ENCODE data around the gene WBP4. TPM values are rescaled to one million over a fixed set of nuclear protein-coding genes. Genes with fewer than 3 reads are reported as not detected.

Gene WBP4
- total RNA-seq, 1 experiment from 2014 or later: 14.5 TPM

DNA sequence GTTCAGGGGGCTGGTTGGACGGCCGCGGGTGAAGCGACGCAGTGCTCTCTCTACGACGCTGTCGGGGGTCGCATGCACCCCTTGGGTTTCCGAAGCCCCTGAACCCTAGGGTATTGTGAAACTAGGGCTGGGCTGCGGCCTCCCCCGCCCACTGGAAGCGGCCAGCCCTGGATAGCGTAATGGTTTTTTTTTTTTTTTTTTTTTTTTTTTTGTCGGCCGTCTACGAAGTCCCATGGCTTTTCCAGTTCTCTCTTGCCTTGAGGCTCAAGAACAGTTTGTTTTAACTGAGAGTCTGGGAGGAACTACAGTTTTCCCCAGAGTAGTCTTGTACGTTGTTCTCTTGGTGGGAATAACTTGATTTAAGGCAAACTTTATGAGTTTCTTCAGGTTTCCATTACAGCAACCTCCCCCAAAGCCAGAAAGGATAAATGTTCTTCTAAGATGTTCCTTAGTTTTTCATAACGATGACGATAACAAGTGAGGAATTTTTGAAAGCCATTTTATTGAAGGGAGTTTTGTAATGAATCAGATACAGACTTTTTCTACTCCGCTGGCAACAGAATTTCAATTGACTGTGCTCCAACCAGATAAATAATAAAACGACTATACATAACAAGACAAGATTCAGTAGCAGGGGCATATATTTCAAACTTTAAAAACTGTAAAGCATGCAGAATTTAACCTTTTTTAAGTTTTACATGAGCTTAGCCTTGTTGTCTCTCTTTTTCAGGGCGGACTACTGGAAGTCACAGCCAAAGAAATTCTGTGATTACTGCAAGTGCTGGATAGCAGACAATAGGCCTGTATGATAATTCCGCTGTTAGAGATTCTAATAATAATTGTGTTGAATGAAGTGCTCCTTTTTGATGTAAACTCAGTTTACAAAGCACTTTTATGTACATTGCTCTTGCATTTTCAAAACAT, 867 bp downstream of the WBP4 start:
- DNase-seq (ENCODE audit: low read depth, low spot score) (peak; percentile 48), ATAC-seq (peak; percentile 28)
- CTCF ChIA-PET: no interaction called here
- no peaks in the 10 kb centered on the region for H4K20me1 ChIP-seq (ENCODE audit: insufficient read depth)
- no peaks in the 10 kb centered on the region for H3K27me3 ChIP-seq (ENCODE audit: insufficient read depth, low read length)
- H3K36me3 ChIP-seq (ENCODE audit: control insufficient read depth in 1 of 2, insufficient read depth in 2 of 2, low read length in 2 of 2): peaks cover 10 to 16% of the 10 kb centered on the region in 2 experiments; a peak in 3 of 4 replicates
- H3K4me3 ChIP-seq (replicated peaks in 1 of 2; ENCODE audit: low read depth in 1 of 2, low read length in 2 of 2): peak overlapping the region; percentile 69 to 70
- H3K9me2 ChIP-seq (ENCODE audit: insufficient read depth): no peaks in the 10 kb centered on the region
- TSS peak; percentile 53 for BruUV-seq (replicated peaks)
- no peaks in the 10 kb centered on the region for H3K9me3 ChIP-seq (ENCODE audit: control insufficient read depth in 1 of 2, insufficient read depth in 1 of 2, low read depth in 1 of 2, low read length in 2 of 2)
- peak overlapping the region; percentile 74 for H3K9ac ChIP-seq (ENCODE audit: low read length)
- H3K79me2 ChIP-seq (ENCODE audit: insufficient read depth, low read length): peaks cover 61% of the 10 kb centered on the region
- peak overlapping the region; percentile 94 for H3K27ac ChIP-seq (ENCODE audit: low read depth, low read length)
- RAD21 ChIA-PET (ENCODE audit: low non-redundant PET in 1 of 2, low total read pairs in 2 of 2, uncharacterized antibody in 2 of 2, unreplicated experiment in 2 of 2): no interaction called here
- H3K4me2 ChIP-seq (ENCODE audit: low read length): peak overlapping the region; percentile 88
- peaks cover 54 to 67% of the 10 kb centered on the region in 2 experiments for H3K4me1 ChIP-seq (ENCODE audit: control insufficient read depth in 1 of 2, insufficient read depth in 2 of 2, low read length in 2 of 2)
- POLR2A ChIA-PET: no interaction called here
- peak; percentile 6; the same call in 1 of the 2 replicates for TF ChIP-seq ZFX (IDR thresholded peaks at IDR 0.05)
- no peak for TF ChIP-seq FOSL1 (IDR thresholded peaks at IDR 0.05; ENCODE audit: low read depth)
- intact Hi-C loops (cut with micrococcal nuclease): loop anchor here (1.0 to 5.0 kb wide), 4 partner anchors 68 to 1045 kb away; partner anchors contain the start of gene KBTBD6
- H2AFZ ChIP-seq (ENCODE audit: low read depth, low read length, poor library complexity, severe bottlenecking): no peak overlapping the region

DNA sequence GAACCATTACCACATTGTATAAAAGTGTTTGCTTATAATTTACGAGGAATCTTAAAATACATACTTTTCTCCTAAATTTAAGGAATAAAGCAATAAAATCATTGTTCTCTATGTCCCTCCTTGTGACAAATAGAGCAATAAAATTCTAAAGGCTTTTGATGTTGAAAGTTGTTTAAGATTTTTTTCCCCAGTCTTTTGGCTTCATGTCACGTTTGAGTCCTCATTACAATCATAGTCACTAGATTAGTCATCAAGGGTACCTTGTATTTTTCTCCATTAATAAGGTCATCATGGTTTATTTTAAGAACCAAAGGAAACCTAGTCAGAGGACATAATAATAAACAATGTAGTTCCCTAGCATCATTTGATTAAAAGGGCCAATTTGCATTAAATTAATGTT, 3.2 kb downstream of the WBP4 start:
- Histone ChIP-seq H3K4me2 (ENCODE audit: low read length) (peak overlapping the region; percentile 88), H3K9ac (ENCODE audit: low read length) (peak overlapping the region; percentile 38), H3K79me2 (ENCODE audit: insufficient read depth, low read length) (peaks cover 39% of the 10 kb centered on the region), H3K9me2 (ENCODE audit: insufficient read depth) (no peaks in the 10 kb centered on the region), H3K4me1 (ENCODE audit: control insufficient read depth in 1 of 2, insufficient read depth in 2 of 2, low read length in 2 of 2) (peaks cover 43 to 47% of the 10 kb centered on the region in 2 experiments), H4K20me1 (ENCODE audit: insufficient read depth) (no peaks in the 10 kb centered on the region), H3K27me3 (ENCODE audit: insufficient read depth, low read length) (no peaks in the 10 kb centered on the region), H2AFZ (ENCODE audit: low read depth, low read length, poor library complexity, severe bottlenecking) (no peak overlapping the region), H3K4me3 (replicated peaks in 1 of 2; ENCODE audit: low read depth in 1 of 2, low read length in 2 of 2) (peak overlapping the region in 1 of 2 experiments; percentile 28; a peak in 1 of 4 replicates), H3K27ac (ENCODE audit: low read depth, low read length) (peak overlapping the region; percentile 94; the same call in 1 of the 2 replicates), H3K36me3 (ENCODE audit: control insufficient read depth in 1 of 2, insufficient read depth in 2 of 2, low read length in 2 of 2) (peaks cover 23 to 31% of the 10 kb centered on the region in 2 experiments), H3K9me3 (ENCODE audit: control insufficient read depth in 1 of 2, insufficient read depth in 1 of 2, low read depth in 1 of 2, low read length in 2 of 2) (no peaks in the 10 kb centered on the region)
- ChIA-PET POLR2A (no interaction called here), RAD21 (ENCODE audit: low non-redundant PET in 1 of 2, low total read pairs in 2 of 2, uncharacterized antibody in 2 of 2, unreplicated experiment in 2 of 2) (no interaction called here), CTCF (interaction anchor here (1.5 kb wide), 1 partner anchor 9 kb away, joined by 3 read pairs; no protein-coding TSS in a partner anchor)
- DNase-seq (ENCODE audit: low read depth, low spot score) (no peak), ATAC-seq (no peak)
- intact Hi-C loops (cut with micrococcal nuclease): loop anchor here (5.0 kb wide), 2 partner anchors 588 to 1043 kb away; no protein-coding TSS in a partner anchor
- BruUV-seq (replicated peaks): no TSS peak
- TF ChIP-seq EZH2phosphoT487 (IDR thresholded peaks at IDR 0.05; ENCODE audit: borderline replicate concordance): no peak
- TF ChIP-seq SRF (IDR thresholded peaks at IDR 0.05; ENCODE audit: low read depth): no peak
- TF ChIP-seq TCF7L2 (IDR thresholded peaks at IDR 0.05; ENCODE audit: borderline replicate concordance, extremely low read depth, insufficient read depth, insufficient read length): peak; percentile 65

All from HCT116 (cell line).